ENCODE measurements around the gene SATL1.
"Not testable (repeated sequence)": the region's sequence is repeated elsewhere in the genome, so short reads cannot be mapped to it uniquely, and the experiment has no call there.

The SATL1 gene

GRCh38 chrX:85109235-85109634, 134.3 kb downstream of the SATL1 start:
- DNase-seq (ENCODE audit: low read depth): no peak

DNA sequence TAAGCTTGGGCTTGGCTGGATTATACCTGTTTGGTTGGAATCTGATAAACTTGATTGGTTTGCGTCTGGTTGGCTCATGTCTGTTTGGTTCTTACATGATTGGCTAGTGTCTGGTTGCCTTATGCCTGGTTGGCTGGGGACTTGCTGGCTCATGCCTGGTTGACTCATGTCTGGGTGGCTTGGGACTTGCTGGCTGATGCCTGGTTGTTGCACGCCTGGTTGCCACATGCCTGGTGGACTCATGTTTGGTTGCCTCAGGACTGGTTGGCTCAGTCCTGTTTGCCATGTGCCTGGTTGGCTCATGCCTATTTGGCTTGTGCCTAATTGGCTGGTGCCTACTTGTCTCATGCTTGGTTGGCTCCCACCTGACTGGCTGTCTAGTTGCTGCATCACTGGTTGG, 135.4 kb downstream of the SATL1 start:
- no peak for DNase-seq (ENCODE audit: low read depth)

DNA sequence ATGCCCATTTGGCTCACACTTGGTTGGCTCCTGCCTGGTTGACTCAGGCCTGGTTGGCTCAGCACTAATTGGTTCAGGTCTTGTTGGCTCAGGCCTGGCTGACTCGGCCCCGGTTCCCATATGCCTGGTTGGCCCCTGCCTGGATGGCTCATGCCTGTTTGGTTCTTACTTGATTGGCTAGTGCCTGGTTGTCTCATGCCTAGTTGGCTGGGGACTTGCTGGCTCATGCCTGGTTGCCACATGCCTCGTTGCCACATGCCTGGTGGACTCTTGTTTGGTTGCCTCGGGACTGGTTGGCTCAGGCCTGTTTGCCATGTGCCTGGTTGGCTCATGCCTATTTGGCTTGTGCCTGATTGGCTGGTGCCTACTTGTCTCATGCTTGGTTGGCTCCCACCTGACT, 136.2 kb downstream of the SATL1 start:
- DNase-seq (ENCODE audit: low read depth): no peak

DNA sequence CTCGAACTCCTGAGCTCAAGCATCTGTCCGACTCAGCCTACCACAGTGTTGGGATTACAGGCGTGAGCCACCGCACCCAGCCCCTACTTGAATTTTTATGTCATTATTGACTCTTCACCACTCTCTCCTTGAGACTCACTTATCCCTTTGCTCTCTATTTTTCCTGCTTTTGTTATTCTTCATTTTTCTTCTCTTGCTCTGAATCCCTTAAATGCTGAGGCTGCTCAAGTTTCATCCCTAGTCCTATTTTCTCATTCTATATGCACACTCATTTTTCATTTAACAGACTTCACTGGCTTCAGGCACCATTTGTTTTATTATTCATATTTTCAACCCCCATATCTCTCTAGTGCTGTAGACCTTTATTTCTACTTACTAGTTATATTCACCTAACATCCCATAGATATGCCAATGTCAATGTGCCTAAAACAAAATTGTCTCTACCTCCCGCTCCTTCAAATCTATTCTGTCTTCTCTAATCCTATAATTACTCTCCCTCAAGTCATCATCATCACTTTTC, 154.2 kb downstream of the SATL1 start:
- no peak for DNase-seq (ENCODE audit: low read depth)

DNA sequence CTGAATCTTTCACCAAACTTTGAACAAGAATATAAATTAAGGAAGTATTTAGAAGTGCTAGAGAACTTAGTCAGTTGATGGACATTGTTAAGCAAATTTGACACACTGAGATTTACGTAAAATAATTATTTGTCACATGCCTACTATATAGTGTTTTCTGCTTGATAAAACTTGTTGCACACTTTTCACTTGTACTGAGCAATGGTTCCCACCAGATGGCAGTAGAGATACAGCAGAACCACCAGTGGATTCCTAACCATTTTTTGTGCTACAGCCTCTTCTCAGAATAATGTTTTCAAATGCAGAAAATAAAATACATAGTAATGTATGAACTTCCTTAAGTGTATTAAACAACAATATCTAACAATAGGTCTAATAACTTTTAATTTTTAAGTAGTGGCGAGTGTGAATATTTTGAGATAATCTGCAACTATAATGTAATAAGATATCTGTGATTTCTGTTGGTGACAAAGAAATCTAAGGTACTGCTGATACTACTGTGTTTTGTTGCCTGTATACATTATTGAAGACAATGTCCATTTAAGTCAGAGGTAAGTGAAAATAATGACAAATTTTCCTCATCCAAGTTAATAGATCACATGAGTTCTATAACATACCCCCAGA, 158.7 kb downstream of the SATL1 start:
- peak; percentile 10 for DNase-seq (ENCODE audit: low read depth)

DNA sequence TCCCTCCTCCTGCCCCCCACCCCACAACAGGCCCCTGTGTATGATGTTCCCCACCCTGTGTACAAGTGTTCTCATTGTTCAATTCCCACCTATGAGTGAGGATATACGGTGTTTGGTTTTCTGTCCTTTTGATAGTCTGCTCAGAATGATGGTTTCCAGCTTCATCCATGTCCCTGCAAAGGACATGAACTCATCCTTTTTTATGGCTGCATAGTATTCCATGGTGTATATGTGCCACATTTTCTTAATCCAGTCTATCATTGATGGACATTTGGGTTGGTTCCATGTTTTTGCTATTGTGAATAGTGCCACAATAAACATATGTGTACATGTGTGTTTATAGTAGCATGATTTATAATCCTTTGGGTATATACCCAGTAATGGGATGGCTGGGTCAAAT, 166.3 kb downstream of the SATL1 start:
- DNase-seq (ENCODE audit: low read depth): not testable (repeated sequence)

DNA sequence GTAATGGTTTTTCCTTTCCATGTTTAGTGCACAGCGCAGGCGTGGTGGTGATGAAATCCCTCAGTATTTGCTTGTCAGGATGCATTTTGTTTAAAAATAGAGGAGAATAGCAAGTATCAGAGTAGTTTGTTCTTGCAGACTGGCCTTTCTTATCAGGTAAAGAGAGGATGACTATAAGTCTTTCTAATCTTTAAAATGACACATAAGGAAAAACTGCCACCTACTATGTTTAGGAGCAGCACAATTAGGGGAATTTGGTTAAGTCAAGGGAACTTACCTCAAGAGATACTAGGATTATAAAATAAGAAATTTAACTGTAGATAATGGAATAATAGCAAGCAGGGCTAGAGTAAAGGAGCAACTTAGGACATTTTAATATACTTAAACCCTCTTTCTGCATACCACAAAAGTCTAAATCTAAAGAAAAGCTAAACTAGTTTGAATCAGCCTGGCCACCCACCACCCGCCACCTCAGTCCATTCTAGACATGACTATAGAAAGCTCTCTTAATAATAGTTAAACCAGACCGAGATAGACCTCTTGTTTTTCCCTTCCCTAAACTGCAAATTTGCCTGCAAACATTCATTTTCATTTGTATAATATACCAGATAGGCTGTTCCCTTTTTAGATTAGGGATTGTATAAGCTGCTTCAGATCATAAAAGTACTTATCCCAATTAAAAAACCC, 177.9 kb downstream of the SATL1 start:
- no peak for DNase-seq (ENCODE audit: low read depth)

DNA sequence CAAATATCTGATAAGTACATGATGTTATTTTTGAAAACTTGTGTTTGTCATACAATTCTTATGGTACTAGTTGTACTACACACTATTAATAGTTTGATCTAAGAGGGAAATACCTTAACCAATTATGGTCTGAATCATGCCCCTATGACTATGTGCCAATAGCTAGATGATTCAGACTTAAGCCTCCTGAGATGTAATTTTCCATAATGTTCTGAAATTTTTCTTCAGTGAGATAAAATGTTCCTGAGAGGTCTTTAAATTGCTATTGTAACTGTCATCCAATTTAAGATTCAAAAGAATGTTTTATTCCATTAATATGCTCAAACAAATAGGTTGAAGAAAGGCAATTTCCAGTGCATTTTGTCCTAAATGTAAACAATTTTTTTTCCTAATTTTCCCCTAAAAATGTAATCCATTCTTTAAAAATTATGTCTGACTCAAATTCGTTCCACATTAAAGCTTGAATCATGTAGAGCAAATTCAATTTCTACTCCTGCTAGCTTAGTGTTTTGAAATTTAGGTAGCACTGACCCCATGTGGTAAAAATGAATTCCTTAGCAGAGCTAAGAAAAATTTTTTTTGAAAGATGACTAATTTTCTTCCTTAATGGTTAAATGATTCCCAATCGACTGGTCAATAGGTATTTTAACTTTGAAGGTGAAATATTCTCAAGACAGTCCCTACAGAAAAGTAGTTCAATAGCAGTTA, 190.8 kb downstream of the SATL1 start:
- DNase-seq (ENCODE audit: low read depth): peak; percentile 56

DNA sequence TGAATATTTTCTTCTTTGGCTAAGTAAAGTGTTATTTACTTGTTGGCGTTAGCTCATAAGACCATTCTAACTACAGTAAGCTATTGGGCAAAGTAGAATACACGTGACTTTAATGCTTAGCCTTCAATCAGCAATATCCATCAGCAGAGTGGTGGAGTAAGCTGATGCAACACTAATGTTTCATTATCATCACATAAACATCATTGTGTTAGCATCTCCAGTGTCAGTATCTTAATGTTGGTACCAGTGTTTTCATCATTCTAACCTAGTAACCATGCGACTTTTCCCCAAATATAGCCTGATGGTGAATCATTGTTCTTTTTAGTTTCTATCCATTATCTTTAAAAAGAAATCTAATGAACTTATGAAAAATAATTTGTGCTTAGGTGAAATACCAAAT, 191.4 kb downstream of the SATL1 start:
- DNase-seq (ENCODE audit: low read depth): no peak

DNA sequence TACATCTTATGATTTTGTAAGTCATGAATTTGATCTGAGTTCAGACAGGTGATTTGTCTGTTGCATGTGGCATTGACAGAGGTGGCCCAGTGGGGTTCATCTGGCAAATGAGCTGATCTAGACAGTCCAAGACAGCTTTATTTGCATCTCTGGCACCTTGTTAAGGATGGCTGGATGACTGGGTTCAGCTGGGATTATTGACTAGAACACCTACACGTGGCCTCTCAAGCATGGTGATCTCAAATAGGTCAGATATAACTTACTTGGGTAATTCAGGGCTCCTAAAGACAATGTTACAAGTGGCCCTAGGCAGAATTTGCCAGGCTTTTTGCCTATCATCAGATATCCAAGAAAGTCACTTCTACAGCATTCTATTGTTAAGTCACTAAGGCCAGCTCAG, 192.0 kb downstream of the SATL1 start:
- no peak for DNase-seq (ENCODE audit: low read depth)
